Measurements from ENCODE around the gene UBE2C.

Gene UBE2C

GRCh38 chr20:45798935-45799642 is 13.4 kb upstream of the UBE2C start:
- 0 out of 2 replicates have a peak, but pooled peaks cover 4% of the 10 kb centered on the region for H3K4me1 ChIP-seq (ENCODE audit: low read length)
- no peaks in the 10 kb centered on the region for H3K9me3 ChIP-seq (ENCODE audit: insufficient read depth, low read length)
- no peaks in the 10 kb centered on the region for H3K27me3 ChIP-seq (ENCODE audit: low read depth, low read length)
- H4K20me1 ChIP-seq (ENCODE audit: insufficient read depth, low read length), result peaks cover 3% of the 10 kb centered on the region; the same call in 1 of the 2 replicates
- H2AFZ ChIP-seq (ENCODE audit: low read depth, low read length), result no peak overlapping the region
- H3K79me2 ChIP-seq (ENCODE audit: low read length), result no peaks in the 10 kb centered on the region
- no peak overlapping the region for H3K4me2 ChIP-seq (ENCODE audit: low read length)
- H3K4me3 ChIP-seq (ENCODE audit: low read length), result no peak overlapping the region
- H3K27ac ChIP-seq (ENCODE audit: low read length), result no peak overlapping the region
- TF ChIP-seq EZH2phosphoT487 (IDR thresholded peaks at IDR 0.05; ENCODE audit: low read depth), result no peak
- TF ChIP-seq CTCF (IDR thresholded peaks at IDR 0.05; ENCODE audit: low read depth, low read length), result peak; percentile 92
- H3K9ac ChIP-seq (ENCODE audit: low read length), result no peak overlapping the region
- peaks cover 47% of the 10 kb centered on the region for H3K36me3 ChIP-seq (replicated peaks; ENCODE audit: low read depth, low read length)

DNA sequence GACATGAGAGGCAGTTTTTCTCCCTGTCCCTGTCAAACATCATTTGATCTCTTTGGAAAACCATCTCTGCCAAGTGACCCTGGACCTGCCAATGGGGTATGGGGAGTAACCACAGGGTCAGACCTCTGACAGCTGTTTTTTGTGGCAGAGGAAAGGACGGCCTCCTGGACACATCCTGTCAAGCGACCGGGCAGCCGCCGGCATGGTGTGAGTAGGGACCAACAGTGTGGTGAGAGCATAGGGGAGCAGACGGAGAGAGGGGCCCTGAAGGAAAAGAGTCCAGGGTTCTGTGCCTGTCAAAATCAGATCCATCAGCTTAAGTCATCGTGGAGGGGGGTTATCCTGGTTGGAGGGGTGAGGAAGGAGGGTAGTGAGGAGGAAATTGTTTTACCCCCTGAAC is 10.6 kb upstream of the UBE2C start:
- Histone ChIP-seq H2AFZ (ENCODE audit: low read depth, low read length) (no peak overlapping the region), H3K9ac (ENCODE audit: low read length) (no peak overlapping the region), H3K27me3 (ENCODE audit: low read depth, low read length) (no peaks in the 10 kb centered on the region), H3K9me3 (ENCODE audit: insufficient read depth, low read length) (no peaks in the 10 kb centered on the region), H3K4me1 (ENCODE audit: low read length) (0 out of 2 replicates have a peak, but pooled peaks cover 4% of the 10 kb centered on the region), H4K20me1 (ENCODE audit: insufficient read depth, low read length) (peaks cover 3% of the 10 kb centered on the region; the same call in 1 of the 2 replicates), H3K79me2 (ENCODE audit: low read length) (no peaks in the 10 kb centered on the region), H3K27ac (ENCODE audit: low read length) (no peak overlapping the region), H3K4me3 (ENCODE audit: low read length) (no peak overlapping the region), H3K36me3 (replicated peaks; ENCODE audit: low read depth, low read length) (peaks cover 41% of the 10 kb centered on the region), H3K4me2 (ENCODE audit: low read length) (no peak overlapping the region)
- TF ChIP-seq EZH2phosphoT487 (IDR thresholded peaks at IDR 0.05; ENCODE audit: low read depth), result no peak
- TF ChIP-seq CTCF (IDR thresholded peaks at IDR 0.05; ENCODE audit: low read depth, low read length), result no peak

DNA sequence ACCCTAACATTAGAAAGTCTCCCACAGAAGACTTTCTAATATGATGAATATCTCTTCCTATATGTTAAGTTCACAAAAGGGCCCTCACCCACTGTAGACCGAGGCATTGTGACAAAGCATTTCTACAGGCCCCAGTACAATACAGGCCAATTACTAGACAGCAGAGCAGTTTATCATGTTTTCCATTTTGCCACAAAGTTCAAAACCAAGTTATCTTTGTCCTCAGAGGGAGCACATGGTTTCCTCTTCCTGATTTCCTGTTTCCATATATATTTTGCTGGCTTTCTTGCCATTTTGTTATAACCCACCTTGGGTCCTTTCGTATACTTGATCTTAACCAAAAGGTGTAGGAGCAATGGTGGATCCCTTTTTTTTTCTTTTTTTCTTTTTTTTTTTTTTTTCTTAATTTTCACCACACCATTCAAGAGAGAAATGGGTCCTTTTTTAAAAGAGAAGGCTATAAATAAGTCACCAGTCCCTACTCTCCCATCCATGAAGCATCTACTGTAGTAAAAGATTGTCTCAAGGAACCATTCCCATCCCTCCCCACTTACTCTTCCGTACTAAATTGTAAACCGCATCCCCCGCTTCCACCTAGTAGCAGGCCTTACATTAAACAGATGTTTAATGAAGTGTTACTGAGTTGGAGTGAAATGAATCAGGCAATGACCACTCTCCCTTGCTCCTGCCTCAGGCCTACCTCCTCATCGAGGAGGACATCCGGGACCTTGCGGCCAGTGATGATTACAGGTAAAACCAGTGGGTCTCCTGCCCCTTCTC is 2.1 kb upstream of the UBE2C start:
- TF ChIP-seq CTCF (IDR thresholded peaks at IDR 0.05; ENCODE audit: low read depth, low read length) (no peak), EZH2phosphoT487 (IDR thresholded peaks at IDR 0.05; ENCODE audit: low read depth) (no peak)
- no peaks in the 10 kb centered on the region for H3K27me3 ChIP-seq (ENCODE audit: low read depth, low read length)
- H3K4me2 ChIP-seq (ENCODE audit: low read length), result no peak overlapping the region
- H2AFZ ChIP-seq (ENCODE audit: low read depth, low read length), result no peak overlapping the region
- peaks cover 12% of the 10 kb centered on the region for H3K4me1 ChIP-seq (ENCODE audit: low read length)
- peaks cover 1% of the 10 kb centered on the region; the same call in 1 of the 2 replicates for H4K20me1 ChIP-seq (ENCODE audit: insufficient read depth, low read length)
- peaks cover 24% of the 10 kb centered on the region for H3K79me2 ChIP-seq (ENCODE audit: low read length)
- no peak overlapping the region for H3K27ac ChIP-seq (ENCODE audit: low read length)
- no peak overlapping the region for H3K9ac ChIP-seq (ENCODE audit: low read length)
- H3K4me3 ChIP-seq (ENCODE audit: low read length), result no peak overlapping the region
- H3K9me3 ChIP-seq (ENCODE audit: insufficient read depth, low read length), result no peaks in the 10 kb centered on the region
- H3K36me3 ChIP-seq (replicated peaks; ENCODE audit: low read depth, low read length), result peaks cover 51% of the 10 kb centered on the region

GRCh38 chr20:45813006-45813340 is 529 bp downstream of the UBE2C start:
- H2AFZ ChIP-seq (ENCODE audit: low read depth, low read length), result peak overlapping the region; percentile 45; the same call in 1 of the 2 replicates
- TF ChIP-seq EZH2phosphoT487 (IDR thresholded peaks at IDR 0.05; ENCODE audit: low read depth) (no peak), CTCF (IDR thresholded peaks at IDR 0.05; ENCODE audit: low read depth, low read length) (no peak)

More at GRCh38 chr20:45813006-45813340, 529 bp downstream of the UBE2C start:
- H3K36me3 ChIP-seq (replicated peaks; ENCODE audit: low read depth, low read length), result peaks cover 67% of the 10 kb centered on the region
- H4K20me1 ChIP-seq (ENCODE audit: insufficient read depth, low read length), result peaks cover 13% of the 10 kb centered on the region; the same call in 1 of the 2 replicates
- H3K4me1 ChIP-seq (ENCODE audit: low read length), result peaks cover 12% of the 10 kb centered on the region
- peak overlapping the region; percentile 94 for H3K4me2 ChIP-seq (ENCODE audit: low read length)
- peaks cover 27% of the 10 kb centered on the region for H3K79me2 ChIP-seq (ENCODE audit: low read length)
- H3K27ac ChIP-seq (ENCODE audit: low read length), result peak overlapping the region; percentile 79
- peak overlapping the region; percentile 88 for H3K4me3 ChIP-seq (ENCODE audit: low read length)
- peak overlapping the region; percentile 95 for H3K9ac ChIP-seq (ENCODE audit: low read length)
- H3K27me3 ChIP-seq (ENCODE audit: low read depth, low read length), result no peaks in the 10 kb centered on the region
- H3K9me3 ChIP-seq (ENCODE audit: insufficient read depth, low read length), result no peaks in the 10 kb centered on the region
